ENCODE data around the gene ATP5F1C.

- TF ChIP-seq FOXM1 (IDR thresholded peaks at IDR 0.05; ENCODE audit: borderline replicate concordance) (no peak), SP1 (IDR thresholded peaks at IDR 0.05) (no peak), HDGF (IDR thresholded peaks at IDR 0.05; ENCODE audit: borderline replicate concordance) (peak; percentile 91; the same call in 1 of the 2 replicates), FOXK2 (IDR thresholded peaks at IDR 0.05) (no peak), BHLHE40 (IDR thresholded peaks at IDR 0.05; ENCODE audit: borderline replicate concordance) (no peak), TARDBP (IDR thresholded peaks at IDR 0.05) (no peak), ZNF384 (IDR thresholded peaks at IDR 0.05) (no peak), FOXA1 (IDR thresholded peaks at IDR 0.05) (no peak), SUZ12 (IDR thresholded peaks at IDR 0.05) (no peak)
Observed at GRCh38 chr10:7787857-7788638, at the start of gene ATP5F1C, which contains the start of gene KIN.
